HFFc6 (cell line): Measurements from ENCODE around the gene TRNAU1AP. TPM values are rescaled to one million over a fixed set of nuclear protein-coding genes. Genes with fewer than 3 reads are reported as not detected.
"Not testable (repeated sequence)": the region's sequence is repeated elsewhere in the genome, so short reads cannot be mapped to it uniquely, and the experiment has no call there.

Experiments
- DNase-seq: peaks from one replicate; pipeline ENCODE4 v3.0.0-alpha.2; 2018
- H3K27ac Mint-ChIP-seq: 2 replicates; pipeline ENCODE4 v1.8.0; 2020; ENCODE audit warnings: mild to moderate bottlenecking, mixed read lengths
- H3K27me3 Mint-ChIP-seq: 2 replicates; pipeline ENCODE4 v1.8.0; 2021; ENCODE audit warnings: mild to moderate bottlenecking, moderate library complexity, mixed read lengths; ENCODE audit not compliant: insufficient read depth
- H3K36me3 Mint-ChIP-seq: 2 replicates; pipeline ENCODE4 v1.8.0; 2021; ENCODE audit warnings: low read depth, mixed read lengths
- H3K4me1 Mint-ChIP-seq: 2 replicates; pipeline ENCODE4 v1.8.0; 2020; ENCODE audit warnings: low read depth, mixed read lengths
- H3K4me3 Mint-ChIP-seq: 2 replicates; pipeline ENCODE4 v1.8.0; 2020; ENCODE audit warnings: mild to moderate bottlenecking, moderate library complexity, mixed read lengths
- H3K9me3 Mint-ChIP-seq: 2 replicates; pipeline ENCODE4 v1.8.0; 2020; ENCODE audit warnings: mild to moderate bottlenecking, mixed read lengths
- total RNA-seq, 6 experiments: library from RNA; stranded (reverse); fragmentation: NEBNext Ultra II Directional; extraction: Animal tissue kit (Norgen Biotek cat#: 25700); gene quantifications; 2 replicates in 1 of 6; 3 replicates in 5 of 6; pipeline ENCODE4 v1.2.3, GENCODE V29; 2021
- TF ChIP-seq, protein P1 (sequence below): fragments of 200-600 bp; sonication (generic); IDR thresholded peaks from 2 replicates; pipeline ENCODE4 v1.5.0; 2021; ENCODE audit warnings: antibody characterized with exemption, mild to moderate bottlenecking

Gene TRNAU1AP
- total RNA-seq, 6 experiments from 2014 or later, result 20.9 to 33.0 (median 28.2) TPM

DNA sequence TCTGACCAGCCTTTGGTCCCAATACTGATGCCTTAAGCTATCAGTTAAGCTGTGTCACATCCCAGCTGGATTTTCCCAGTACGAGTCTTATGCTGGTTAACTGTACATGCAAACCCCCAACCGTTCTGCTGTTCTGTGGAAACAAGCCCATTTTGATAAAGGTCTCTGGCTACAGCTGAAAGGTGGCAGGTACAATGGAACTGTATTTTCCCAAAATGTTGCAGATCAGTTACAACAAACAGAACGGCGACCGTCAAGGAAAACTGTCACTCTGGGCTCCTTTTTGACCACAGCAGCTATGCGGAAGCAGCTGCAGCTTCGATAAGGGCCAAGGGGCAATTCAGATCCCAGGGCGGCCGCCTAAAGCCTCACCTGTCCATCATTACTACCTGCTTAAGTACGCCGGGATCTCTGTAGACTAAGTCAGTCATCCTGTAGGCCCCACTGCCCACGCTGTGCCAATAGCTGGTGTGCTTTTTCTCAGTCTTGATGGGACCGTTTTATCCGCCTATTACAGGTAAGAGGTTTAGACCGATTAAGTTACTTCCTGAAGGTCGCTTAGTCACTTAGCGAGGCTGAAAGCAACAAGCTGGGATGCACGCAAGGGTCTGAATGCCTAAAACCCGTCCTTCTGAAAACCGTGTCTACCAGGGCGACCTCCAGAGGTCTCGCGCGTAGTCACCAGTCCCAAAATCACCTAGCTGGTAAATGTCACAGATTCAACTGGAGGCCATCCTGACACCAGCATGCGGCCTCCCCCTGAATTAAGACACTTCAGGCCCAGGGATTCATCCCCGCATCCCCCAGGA lies 28.0 kb downstream of the TRNAU1AP start:
- peak overlapping the region; percentile 92 for H3K4me3 Mint-ChIP-seq
- no peaks in the 10 kb centered on the region for H3K9me3 Mint-ChIP-seq
- TF ChIP-seq, protein P1, sequence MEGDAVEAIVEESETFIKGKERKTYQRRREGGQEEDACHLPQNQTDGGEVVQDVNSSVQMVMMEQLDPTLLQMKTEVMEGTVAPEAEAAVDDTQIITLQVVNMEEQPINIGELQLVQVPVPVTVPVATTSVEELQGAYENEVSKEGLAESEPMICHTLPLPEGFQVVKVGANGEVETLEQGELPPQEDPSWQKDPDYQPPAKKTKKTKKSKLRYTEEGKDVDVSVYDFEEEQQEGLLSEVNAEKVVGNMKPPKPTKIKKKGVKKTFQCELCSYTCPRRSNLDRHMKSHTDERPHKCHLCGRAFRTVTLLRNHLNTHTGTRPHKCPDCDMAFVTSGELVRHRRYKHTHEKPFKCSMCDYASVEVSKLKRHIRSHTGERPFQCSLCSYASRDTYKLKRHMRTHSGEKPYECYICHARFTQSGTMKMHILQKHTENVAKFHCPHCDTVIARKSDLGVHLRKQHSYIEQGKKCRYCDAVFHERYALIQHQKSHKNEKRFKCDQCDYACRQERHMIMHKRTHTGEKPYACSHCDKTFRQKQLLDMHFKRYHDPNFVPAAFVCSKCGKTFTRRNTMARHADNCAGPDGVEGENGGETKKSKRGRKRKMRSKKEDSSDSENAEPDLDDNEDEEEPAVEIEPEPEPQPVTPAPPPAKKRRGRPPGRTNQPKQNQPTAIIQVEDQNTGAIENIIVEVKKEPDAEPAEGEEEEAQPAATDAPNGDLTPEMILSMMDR, result peak; percentile 43
- peaks cover 12% of the 10 kb centered on the region for H3K27me3 Mint-ChIP-seq
- DNase-seq, result peak; percentile 52
- H3K27ac Mint-ChIP-seq, result peak overlapping the region; percentile 91
- peaks cover 42% of the 10 kb centered on the region for H3K36me3 Mint-ChIP-seq
- peaks cover 44% of the 10 kb centered on the region for H3K4me1 Mint-ChIP-seq

DNA sequence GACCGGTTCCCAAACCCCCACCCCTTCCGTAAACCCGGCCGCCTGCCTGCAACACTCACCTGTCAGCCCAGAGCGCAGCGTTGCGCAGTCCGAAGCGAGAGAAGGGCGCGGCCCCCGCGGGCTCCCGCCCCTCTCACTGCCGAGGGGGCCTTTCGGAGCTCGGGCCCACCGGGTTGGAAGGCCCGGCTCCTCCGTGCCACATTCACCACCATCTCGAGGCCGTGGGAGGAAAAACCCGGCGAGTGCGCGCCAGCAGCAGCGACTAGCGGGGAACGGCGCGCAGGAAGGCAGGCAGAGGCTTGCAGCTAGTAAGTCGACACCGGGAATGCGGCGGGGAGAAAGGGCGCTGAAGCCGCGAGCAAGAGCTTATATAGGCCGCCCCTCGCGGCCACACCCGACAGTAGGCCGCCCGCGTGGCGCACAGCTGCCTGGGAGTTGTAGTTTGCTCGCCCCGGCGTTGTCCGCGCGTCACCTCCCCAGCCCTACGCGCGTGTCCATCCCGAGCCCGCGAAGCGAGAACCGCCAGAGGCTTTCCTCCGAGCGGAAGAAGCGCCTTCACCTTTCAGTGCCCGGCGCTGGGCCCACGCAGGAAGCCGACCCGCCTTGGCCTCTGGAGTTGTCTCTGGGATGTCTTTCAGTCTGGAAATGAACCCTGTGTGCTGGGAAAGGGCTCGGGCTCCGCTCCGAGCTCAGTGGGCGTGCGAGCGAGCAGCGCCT lies 28.8 kb downstream of the TRNAU1AP start:
- TF ChIP-seq, protein P1, result peak; percentile 28; the same call in 1 of the 2 replicates
- H3K9me3 Mint-ChIP-seq, result no peaks in the 10 kb centered on the region
- peak overlapping the region; percentile 92 for H3K4me3 Mint-ChIP-seq
- peak overlapping the region; percentile 91 for H3K27ac Mint-ChIP-seq
- peaks cover 42% of the 10 kb centered on the region for H3K36me3 Mint-ChIP-seq
- peak; percentile 95 for DNase-seq
- H3K4me1 Mint-ChIP-seq, result peaks cover 44% of the 10 kb centered on the region
- peaks cover 12% of the 10 kb centered on the region for H3K27me3 Mint-ChIP-seq

DNA sequence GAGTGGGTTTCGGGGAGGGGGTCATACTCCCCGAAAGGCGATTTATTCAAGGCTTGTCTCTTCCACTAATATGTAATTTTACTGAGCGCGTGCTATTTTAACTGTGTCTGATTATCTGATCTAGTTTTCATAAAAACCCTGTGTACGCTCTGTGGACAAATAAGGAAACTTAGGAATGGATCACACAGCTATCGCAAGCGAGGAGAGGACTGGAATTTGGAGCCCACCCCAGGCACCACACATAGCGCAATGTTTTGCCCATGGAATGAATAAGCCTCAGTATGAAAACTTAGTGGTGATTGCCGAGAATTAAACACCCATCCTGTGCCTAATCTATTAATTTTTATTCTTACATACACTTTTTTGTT lies 29.3 kb downstream of the TRNAU1AP start:
- Mint-ChIP-seq H3K27me3 (peaks cover 12% of the 10 kb centered on the region), H3K36me3 (peaks cover 37% of the 10 kb centered on the region), H3K4me1 (peaks cover 44% of the 10 kb centered on the region), H3K9me3 (no peaks in the 10 kb centered on the region), H3K4me3 (peak overlapping the region; percentile 92), H3K27ac (peak overlapping the region; percentile 91)
- no peak for DNase-seq
- TF ChIP-seq, protein P1, result no peak

DNA sequence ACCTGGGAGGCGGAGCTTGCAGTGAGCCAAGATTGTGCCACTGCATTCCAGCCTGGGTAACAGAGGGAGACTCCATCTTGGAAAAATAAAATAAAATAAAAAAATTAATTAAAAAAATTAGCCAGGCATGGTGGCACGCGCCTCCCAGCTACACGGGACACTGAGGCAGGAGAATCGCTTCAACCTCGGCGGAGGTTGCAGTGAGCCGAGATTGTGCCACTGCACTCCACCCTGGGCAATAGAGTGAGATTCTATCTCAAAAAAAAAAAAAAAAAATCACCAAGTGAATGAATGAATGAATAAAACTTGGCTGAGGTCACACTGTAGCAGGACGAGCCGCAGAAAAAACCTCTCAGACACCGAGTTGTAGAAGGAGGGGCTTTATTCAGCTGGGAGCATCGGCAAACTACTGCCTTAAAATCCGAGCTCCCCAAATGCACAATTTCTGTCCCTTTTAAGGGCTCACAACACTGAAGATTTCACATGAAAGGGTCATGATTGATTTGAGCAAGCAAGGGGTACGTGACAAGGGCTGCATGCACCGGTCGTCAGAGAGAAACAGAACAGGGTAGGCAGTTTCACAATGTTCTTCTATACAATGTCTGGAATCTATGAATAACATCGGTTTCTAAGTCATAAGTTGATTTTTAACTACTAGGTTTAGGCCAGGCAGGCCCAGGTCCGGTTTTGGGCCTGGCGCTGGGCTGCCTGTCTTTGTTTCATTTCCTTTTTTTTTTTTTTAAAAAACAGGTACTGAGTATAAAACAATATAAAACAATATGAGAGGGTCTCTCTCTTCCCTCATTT lies 33.9 kb downstream of the TRNAU1AP start:
- not testable (repeated sequence) for DNase-seq, H3K27me3 Mint-ChIP-seq, H3K9me3 Mint-ChIP-seq, H3K27ac Mint-ChIP-seq, H3K36me3 Mint-ChIP-seq, H3K4me3 Mint-ChIP-seq
- H3K4me1 Mint-ChIP-seq, result peaks cover 14% of the 10 kb centered on the region

DNA sequence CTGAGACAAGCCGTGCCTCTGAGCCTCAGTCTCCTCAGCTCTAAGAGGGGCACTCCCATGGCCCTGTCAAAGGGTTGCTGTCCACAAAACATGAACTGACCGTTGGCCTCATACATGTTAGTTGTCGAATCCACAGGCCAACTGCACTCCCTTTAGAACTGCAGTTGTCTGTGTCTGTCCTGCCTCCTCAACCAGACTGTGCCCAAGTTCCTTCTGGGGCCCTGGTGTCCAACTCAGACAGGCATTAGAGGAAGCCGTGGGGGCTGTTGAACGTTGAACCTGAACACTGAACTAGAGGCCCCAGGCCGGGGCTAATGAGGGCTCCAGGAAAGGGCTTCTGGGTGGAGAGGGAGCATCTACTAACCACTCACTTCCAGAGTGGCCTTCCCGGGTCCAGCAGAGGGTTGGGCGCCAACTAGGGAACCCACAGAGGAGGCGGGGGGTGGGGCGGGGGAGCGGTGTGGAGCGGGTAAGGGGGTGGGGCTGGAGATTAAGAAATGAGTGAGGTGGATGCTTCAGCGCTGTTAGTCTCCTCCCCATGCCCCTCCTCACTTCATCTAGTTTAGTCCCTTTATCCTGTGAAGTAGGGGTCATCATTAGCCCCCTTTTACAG lies 38.9 kb downstream of the TRNAU1AP start, which contains the start of gene RAB42:
Gene RAB42, plus strand, starts transcription at position 558 of the 613 bp plus-strand sequence. CDS start 247 bp downstream, outside the sequence.
- DNase-seq, result no peak
- TF ChIP-seq, protein P1, result no peak
- no peaks in the 10 kb centered on the region for H3K9me3 Mint-ChIP-seq
- H3K27me3 Mint-ChIP-seq, result peaks cover 8% of the 10 kb centered on the region; the same call in 1 of the 2 replicates
- no peaks in the 10 kb centered on the region for H3K4me1 Mint-ChIP-seq
- no peaks in the 10 kb centered on the region; the same call in 1 of the 2 replicates for H3K36me3 Mint-ChIP-seq
- peak within 1 kb of the TSS; percentile 67 for H3K4me3 Mint-ChIP-seq
- H3K27ac Mint-ChIP-seq, result no peak within 1 kb of the TSS
